Neutrophil (primary cell): ENCODE data around the gene RET.

Source experiments
- H3K27ac ChIP-seq: fragments of 200-600 bp; sonication (generic); 2 replicates; pipeline ENCODE4 v1.5.1; 2016; ENCODE audit warnings: mild to moderate bottlenecking, moderate library complexity
- H3K27me3 ChIP-seq: fragments of 200-600 bp; sonication (generic); 2 replicates; pipeline ENCODE4 v1.6.0; 2016; ENCODE audit warnings: mild to moderate bottlenecking
- H3K36me3 ChIP-seq: fragments of 200-600 bp; sonication (generic); 2 replicates; pipeline ENCODE4 v1.5.1; 2017
- H3K4me1 ChIP-seq, 2 experiments: fragments of 200-600 bp in 1 of 2; sonication (generic) in 1 of 2; 1 replicate in 1 of 2; 2 replicates in 1 of 2; pipeline versions ENCODE4 v1.5.1 to v1.6.1; 2013 to 2016; ENCODE audit warnings: low read depth in 1 of 2, low read length in 1 of 2, mild to moderate bottlenecking in 1 of 2, moderate library complexity in 1 of 2; ENCODE audit not compliant: control insufficient read depth in 1 of 2, insufficient read depth in 1 of 2
- H3K4me3 ChIP-seq, 2 experiments: fragments of 200-600 bp in 1 of 2; sonication (generic) in 1 of 2; 1 replicate in 1 of 2; 2 replicates in 1 of 2; pipeline ENCODE4 v1.5.1; 2013 to 2016; ENCODE audit warnings: low read depth in 1 of 2, low read length in 1 of 2, mild to moderate bottlenecking in 1 of 2, moderate library complexity in 1 of 2
- H3K9me3 ChIP-seq: fragments of 200-600 bp; sonication (generic); 2 replicates; pipeline ENCODE4 v1.5.1; 2016
- CTCF ChIP-seq: fragments of 200-600 bp; sonication (generic); IDR thresholded peaks from 2 replicates; pipeline ENCODE4 v1.5.1; 2016; ENCODE audit warnings: antibody characterized with exemption

RET gene

GRCh38 chr10:43057231-43057711 is 19.6 kb upstream of the RET start:
- no peak for TF ChIP-seq CTCF
- no peaks in the 10 kb centered on the region for H3K9me3 ChIP-seq

GRCh38 chr10:43057831-43058340 is 19.0 kb upstream of the RET start:
- Histone ChIP-seq H3K4me3 (no peak overlapping the region), H3K4me1 (no peaks in the 10 kb centered on the region), H3K27ac (no peak overlapping the region), H3K36me3 (no peaks in the 10 kb centered on the region), H3K9me3 (no peaks in the 10 kb centered on the region), H3K27me3 (peaks cover 14% of the 10 kb centered on the region)
- TF ChIP-seq CTCF: no peak

More at GRCh38 chr10:43057231-43057711, 19.6 kb upstream of the RET start:
- no peaks in the 10 kb centered on the region for H3K4me1 ChIP-seq
- no peak overlapping the region for H3K4me3 ChIP-seq
- H3K27me3 ChIP-seq: peaks cover 14% of the 10 kb centered on the region
- no peaks in the 10 kb centered on the region for H3K36me3 ChIP-seq
- H3K27ac ChIP-seq: no peak overlapping the region

- no peak overlapping the region for H3K27ac ChIP-seq
- H3K36me3 ChIP-seq: no peaks in the 10 kb centered on the region
- H3K9me3 ChIP-seq: no peaks in the 10 kb centered on the region
- no peak for TF ChIP-seq CTCF
- no peaks in the 10 kb centered on the region for H3K4me1 ChIP-seq
- no peak overlapping the region for H3K4me3 ChIP-seq
- peaks cover 14% of the 10 kb centered on the region for H3K27me3 ChIP-seq
Observed at GRCh38 chr10:43058716-43059335, 18.0 kb upstream of the RET start.

GRCh38 chr10:43059336-43059720 is 17.5 kb upstream of the RET start:
- Histone ChIP-seq H3K27me3 (peaks cover 14% of the 10 kb centered on the region), H3K4me3 (no peak overlapping the region), H3K27ac (no peak overlapping the region), H3K9me3 (no peaks in the 10 kb centered on the region), H3K36me3 (no peaks in the 10 kb centered on the region), H3K4me1 (no peaks in the 10 kb centered on the region)
- TF ChIP-seq CTCF: no peak

GRCh38 chr10:43059828-43060227 is 17.0 kb upstream of the RET start:
- peaks cover 14% of the 10 kb centered on the region for H3K27me3 ChIP-seq
- no peaks in the 10 kb centered on the region for H3K9me3 ChIP-seq
- no peaks in the 10 kb centered on the region for H3K4me1 ChIP-seq
- H3K36me3 ChIP-seq: no peaks in the 10 kb centered on the region
- H3K4me3 ChIP-seq: no peak overlapping the region
- no peak for TF ChIP-seq CTCF
- H3K27ac ChIP-seq: no peak overlapping the region
